CD4-positive, alpha-beta T cell treated with Interleukin-4 for 1 hour (primary cell): Measurements from ENCODE around the gene GALM.

Source experiments
- DNase-seq, 2 donors: peaks; one replicate each; pipeline ENCODE4 v3.0.0-alpha.2; 2020 to 2022

GALM gene

GRCh38 chr2:38778687-38779082 is 112.8 kb downstream of the GALM start:
- DNase-seq, result no peak

- DNase-seq, result no peak
Observed at GRCh38 chr2:38783586-38783985, 117.7 kb downstream of the GALM start.
